ENCODE results near the gene EDA. TPM values are rescaled to one million over a fixed set of nuclear protein-coding genes. Genes with fewer than 3 reads are reported as not detected.

Gene EDA
- total RNA-seq, 1 experiment from 2014 or later = 1.1 TPM

- BruUV-seq (replicated peaks) = no TSS peak
- no peaks in the 10 kb centered on the region for H3K9me3 Mint-ChIP-seq (ENCODE audit: unreplicated experiment)
- peaks cover 36% of the 10 kb centered on the region for H3K27me3 Mint-ChIP-seq (ENCODE audit: insufficient read depth, unreplicated experiment)
- no peak overlapping the region for H3K4me3 Mint-ChIP-seq (ENCODE audit: unreplicated experiment)
- H3K27ac Mint-ChIP-seq (ENCODE audit: low read depth, unreplicated experiment) = no peak overlapping the region
- DNase-seq (ENCODE audit: unreplicated experiment) = peak; percentile 22
- intact Hi-C loops (cut with micrococcal nuclease) = no loop called here
- H3K4me1 Mint-ChIP-seq (ENCODE audit: insufficient read depth, unreplicated experiment) = no peaks in the 10 kb centered on the region
- ChIA-PET CTCF (no interaction called here), POLR2A (no interaction called here)
- no peaks in the 10 kb centered on the region for H3K36me3 Mint-ChIP-seq (ENCODE audit: insufficient read depth, unreplicated experiment)
- TF ChIP-seq CTCF (IDR thresholded peaks at IDR 0.05; ENCODE audit: unreplicated experiment) = no peak
Measured at GRCh38 chrX:69968950-69969349, 353.0 kb downstream of the EDA start.

GRCh38 chrX:69969460-69969859, 353.5 kb downstream of the EDA start:
- Mint-ChIP-seq H3K4me1 (ENCODE audit: insufficient read depth, unreplicated experiment) (no peaks in the 10 kb centered on the region), H3K27me3 (ENCODE audit: insufficient read depth, unreplicated experiment) (peaks cover 36% of the 10 kb centered on the region), H3K27ac (ENCODE audit: low read depth, unreplicated experiment) (no peak overlapping the region), H3K9me3 (ENCODE audit: unreplicated experiment) (no peaks in the 10 kb centered on the region), H3K4me3 (ENCODE audit: unreplicated experiment) (no peak overlapping the region), H3K36me3 (ENCODE audit: insufficient read depth, unreplicated experiment) (no peaks in the 10 kb centered on the region)
- no peak for TF ChIP-seq CTCF (IDR thresholded peaks at IDR 0.05; ENCODE audit: unreplicated experiment)
- DNase-seq (ENCODE audit: unreplicated experiment) = no peak
- intact Hi-C loops (cut with micrococcal nuclease) = no loop called here
- BruUV-seq (replicated peaks) = no TSS peak
- POLR2A ChIA-PET = no interaction called here
- CTCF ChIA-PET = no interaction called here

GRCh38 chrX:69987691-69988090, 371.8 kb downstream of the EDA start:
- H3K27me3 Mint-ChIP-seq (ENCODE audit: insufficient read depth, unreplicated experiment) = peaks cover 11% of the 10 kb centered on the region
- no peaks in the 10 kb centered on the region for H3K36me3 Mint-ChIP-seq (ENCODE audit: insufficient read depth, unreplicated experiment)
- H3K9me3 Mint-ChIP-seq (ENCODE audit: unreplicated experiment) = no peaks in the 10 kb centered on the region
- no peak overlapping the region for H3K27ac Mint-ChIP-seq (ENCODE audit: low read depth, unreplicated experiment)
- H3K4me1 Mint-ChIP-seq (ENCODE audit: insufficient read depth, unreplicated experiment) = no peaks in the 10 kb centered on the region
- BruUV-seq (replicated peaks) = no TSS peak
- CTCF ChIA-PET = interaction anchor here (0.7 kb wide), 1 partner anchor 1186 kb away, joined by 4 read pairs; no protein-coding TSS in a partner anchor
- intact Hi-C loops (cut with micrococcal nuclease) = no loop called here
- H3K4me3 Mint-ChIP-seq (ENCODE audit: unreplicated experiment) = no peak overlapping the region
- DNase-seq (ENCODE audit: unreplicated experiment) = no peak
- POLR2A ChIA-PET = no interaction called here
- no peak for TF ChIP-seq CTCF (IDR thresholded peaks at IDR 0.05; ENCODE audit: unreplicated experiment)

- Mint-ChIP-seq H3K27ac (ENCODE audit: low read depth, unreplicated experiment) (no peak overlapping the region), H3K4me3 (ENCODE audit: unreplicated experiment) (no peak overlapping the region), H3K4me1 (ENCODE audit: insufficient read depth, unreplicated experiment) (no peaks in the 10 kb centered on the region), H3K27me3 (ENCODE audit: insufficient read depth, unreplicated experiment) (peaks cover 13% of the 10 kb centered on the region), H3K9me3 (ENCODE audit: unreplicated experiment) (no peaks in the 10 kb centered on the region), H3K36me3 (ENCODE audit: insufficient read depth, unreplicated experiment) (no peaks in the 10 kb centered on the region)
- no peak for TF ChIP-seq CTCF (IDR thresholded peaks at IDR 0.05; ENCODE audit: unreplicated experiment)
- no TSS peak for BruUV-seq (replicated peaks)
- CTCF ChIA-PET = interaction anchor here (0.6 kb wide), 1 partner anchor 1251 kb away, joined by 3 read pairs; no protein-coding TSS in a partner anchor
- intact Hi-C loops (cut with micrococcal nuclease) = no loop called here
- peak; percentile 59 for DNase-seq (ENCODE audit: unreplicated experiment)
- POLR2A ChIA-PET = no interaction called here
Measured at GRCh38 chrX:69988955-69989394, 373.1 kb downstream of the EDA start.
